Upper lobe of right lung (tissue), 1 donor: ENCODE measurements around the gene SLC44A1. TPM values are rescaled to one million over a fixed set of nuclear protein-coding genes. Genes with fewer than 3 reads are reported as not detected.
A peak's percentile ranks its signal among the peaks of the same experiment; 100 is the strongest.

Experiments used
- ATAC-seq: fragments of 200-7000 bp; cut with Tn5 transposase; one replicate; pipeline ENCODE4 v1.9.1; 2020; ENCODE audit warnings: mild to moderate bottlenecking, moderate library complexity
- DNase-seq: peaks from one replicate; pipeline ENCODE4 v3.0.0-alpha.2; 2020
- H3K27ac ChIP-seq: fragments of 200-600 bp; one replicate; pipeline ENCODE4 v1.8.0; 2022
- H3K27me3 ChIP-seq: fragments of 200-600 bp; one replicate; pipeline ENCODE4 v1.8.0; 2022; ENCODE audit warnings: mild to moderate bottlenecking
- H3K36me3 ChIP-seq: fragments of 200-600 bp; one replicate; pipeline ENCODE4 v1.8.0; 2022
- H3K4me1 ChIP-seq: fragments of 200-600 bp; one replicate; pipeline ENCODE4 v1.8.0; 2022
- H3K4me3 ChIP-seq: fragments of 200-600 bp; one replicate; pipeline ENCODE4 v1.8.0; 2022; ENCODE audit warnings: mild to moderate bottlenecking
- H3K9me3 ChIP-seq: fragments of 200-600 bp; one replicate; pipeline ENCODE4 v1.8.0; 2022
- CTCF ChIP-seq: fragments of 200-600 bp; IDR thresholded peaks from one replicate; pipeline ENCODE4 v1.8.0; 2022; ENCODE audit warnings: antibody characterized with exemption
- intact Hi-C: fragments of 100-400 bp; cut with DNase I; formaldehyde crosslinking; loops from one replicate; pipeline ENCODE4 v1.11.0; 2022
- total RNA-seq: library from RNA; stranded (reverse); fragmentation: NEBNext Ultra II Directional; extraction: Animal tissue kit (Norgen Biotek cat#: 25700); gene quantifications from one replicate; pipeline ENCODE4 v1.2.1, GENCODE V29; 2021
- donor health status: DM: no; HTN: yes; CAD: no; lungs with severe emphysema.

Gene SLC44A1
- total RNA-seq, 1 donor from 2014 or later, result 66.1 TPM

DNA sequence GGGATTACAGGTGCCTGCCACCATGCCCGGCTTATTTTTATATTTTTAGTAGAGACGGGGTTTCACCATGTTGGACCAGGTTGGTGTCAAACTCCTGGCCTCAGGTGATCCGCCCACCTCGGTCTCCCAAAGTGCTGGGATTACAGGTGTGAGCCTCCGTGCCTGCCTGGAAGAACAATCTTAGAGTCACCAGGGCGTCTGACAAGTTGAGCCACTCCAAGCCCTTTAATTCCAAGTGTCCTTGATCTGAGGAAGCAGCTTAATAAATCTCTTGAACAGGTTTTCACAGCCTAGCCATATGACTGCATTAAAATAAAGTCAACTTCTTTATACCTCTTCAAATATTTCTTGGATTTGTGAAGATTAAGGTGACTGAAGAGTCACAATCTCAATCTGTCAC lies 31.5 kb downstream of the SLC44A1 start:
- no peak overlapping the region for H3K27ac ChIP-seq
- intact Hi-C loops, result no loop called here
- H3K4me1 ChIP-seq, result peaks cover 10% of the 10 kb centered on the region
- H3K36me3 ChIP-seq, result no peaks in the 10 kb centered on the region
- no peak for DNase-seq
- no peak overlapping the region for H3K4me3 ChIP-seq
- ATAC-seq, result peak; percentile 68
- H3K9me3 ChIP-seq, result no peaks in the 10 kb centered on the region
- H3K27me3 ChIP-seq, result no peaks in the 10 kb centered on the region
- TF ChIP-seq CTCF, result no peak

GRCh38 chr9:105278751-105279150 lies 34.3 kb downstream of the SLC44A1 start:
- Histone ChIP-seq H3K4me1 (peaks cover 10% of the 10 kb centered on the region), H3K36me3 (no peaks in the 10 kb centered on the region), H3K27ac (no peak overlapping the region), H3K9me3 (no peaks in the 10 kb centered on the region), H3K27me3 (no peaks in the 10 kb centered on the region), H3K4me3 (no peak overlapping the region)
- ATAC-seq, result no peak
- intact Hi-C loops, result no loop called here
- no peak for TF ChIP-seq CTCF
- no peak for DNase-seq

GRCh38 chr9:105280691-105281090 lies 36.2 kb downstream of the SLC44A1 start:
- Histone ChIP-seq H3K4me1 (peaks cover 2% of the 10 kb centered on the region), H3K27ac (no peak overlapping the region), H3K9me3 (no peaks in the 10 kb centered on the region), H3K4me3 (no peak overlapping the region), H3K36me3 (no peaks in the 10 kb centered on the region), H3K27me3 (no peaks in the 10 kb centered on the region)
- TF ChIP-seq CTCF, result no peak
- intact Hi-C loops, result no loop called here
- ATAC-seq, result no peak
- DNase-seq, result no peak

- no peaks in the 10 kb centered on the region for H3K36me3 ChIP-seq
- no peaks in the 10 kb centered on the region for H3K9me3 ChIP-seq
- H3K4me3 ChIP-seq, result no peak overlapping the region
- H3K27me3 ChIP-seq, result no peaks in the 10 kb centered on the region
- no peak for TF ChIP-seq CTCF
- DNase-seq (no peak), ATAC-seq (no peak)
- no peak overlapping the region for H3K27ac ChIP-seq
- H3K4me1 ChIP-seq, result no peaks in the 10 kb centered on the region
- intact Hi-C loops, result no loop called here
These were observed 36.8 kb downstream of the SLC44A1 start for GRCh38 chr9:105281272-105281671.

DNA sequence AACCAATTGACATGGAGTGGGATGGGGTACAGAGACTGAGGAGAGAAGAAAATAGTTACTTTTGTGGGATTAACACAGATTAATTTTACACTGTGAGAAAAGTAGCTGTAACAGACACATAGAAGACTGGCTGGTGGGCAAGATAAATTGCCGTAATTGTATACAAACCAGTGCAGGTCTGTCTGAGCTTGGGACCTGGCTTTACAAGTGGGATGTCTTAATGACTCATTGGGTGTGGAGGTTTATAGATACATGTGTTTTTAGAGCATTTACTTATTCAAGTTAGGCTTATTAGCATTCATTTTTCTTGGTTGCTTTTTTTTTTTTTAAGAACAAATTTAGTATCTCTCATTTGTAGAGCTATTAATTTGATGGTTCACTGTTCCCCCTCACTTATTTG lies 37.5 kb downstream of the SLC44A1 start:
- no peaks in the 10 kb centered on the region for H3K27me3 ChIP-seq
- no peak overlapping the region for H3K4me3 ChIP-seq
- intact Hi-C loops, result no loop called here
- ATAC-seq (no peak), DNase-seq (no peak)
- no peaks in the 10 kb centered on the region for H3K36me3 ChIP-seq
- no peaks in the 10 kb centered on the region for H3K9me3 ChIP-seq
- H3K4me1 ChIP-seq, result no peaks in the 10 kb centered on the region
- no peak overlapping the region for H3K27ac ChIP-seq
- TF ChIP-seq CTCF, result no peak
